Measurements from ENCODE around the gene ASAP2.

ASAP2 gene

DNA sequence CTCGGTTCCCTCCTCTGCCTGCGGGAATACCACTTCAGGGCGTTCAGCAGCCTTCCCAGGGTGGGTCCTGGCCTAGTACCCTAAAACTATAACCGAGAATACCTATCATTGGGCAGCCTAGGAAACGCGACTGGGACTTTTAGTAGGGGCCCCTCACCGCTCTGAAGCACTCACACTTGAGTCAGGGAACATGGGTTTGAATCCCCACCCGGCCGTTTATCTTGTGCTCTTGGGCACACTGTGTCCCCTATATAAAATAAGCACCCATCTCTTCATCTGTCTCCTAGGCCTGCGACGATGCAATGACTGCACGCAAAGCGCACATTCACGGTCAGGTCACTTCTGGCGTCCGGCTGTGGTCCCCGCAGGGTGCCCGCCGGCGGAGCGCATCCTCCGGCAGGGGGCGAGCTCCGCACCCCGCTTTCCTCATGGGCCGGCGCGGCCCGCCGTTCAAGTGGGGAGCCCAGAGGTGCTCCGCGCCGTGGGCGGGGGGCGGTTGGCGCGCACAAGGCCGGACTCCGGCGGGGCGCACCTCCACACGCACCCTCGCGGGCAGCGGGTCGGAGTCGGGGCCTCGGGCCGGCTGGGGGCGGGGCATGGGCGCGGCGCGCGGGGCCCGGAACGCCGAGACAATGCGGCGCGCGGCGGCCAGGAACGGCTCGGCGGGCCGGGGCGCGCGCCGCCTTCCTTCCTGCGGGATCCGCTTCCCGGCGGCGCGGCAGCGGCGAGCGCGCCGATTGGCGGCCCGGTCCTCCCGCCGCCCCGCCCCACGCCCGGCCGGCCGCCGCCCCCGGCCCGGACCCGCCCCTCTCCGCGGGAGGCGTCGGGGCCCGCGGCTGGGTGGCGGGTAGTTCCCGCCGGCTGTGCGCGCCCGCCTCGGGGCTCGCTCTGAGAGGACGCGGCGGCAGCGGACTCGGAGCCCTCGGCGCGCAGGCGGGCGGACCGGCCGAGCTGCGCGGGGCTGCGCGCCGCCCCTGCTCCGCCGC is at the start of gene ASAP2:
TSS of gene ASAP2 (plus strand) at position 850 of the 986 bp plus-strand sequence. CDS start 293 bp downstream, outside the sequence.
- ATAC-seq (replicated peaks) (peak; percentile 62 to 67), DNase-seq (no peak)
- Mint-ChIP-seq H3K27me3 (peaks cover 19 to 24% of the 10 kb centered on the region in 2 donors), H3K36me3 (no peaks in the 10 kb centered on the region), H3K9me3 (no peaks in the 10 kb centered on the region), H3K27ac (no peak within 1 kb of the TSS), H3K4me3 (peak within 1 kb of the TSS; percentile 69 to 77), H3K4me1 (peaks cover 7 to 13% of the 10 kb centered on the region in 2 donors)

DNA sequence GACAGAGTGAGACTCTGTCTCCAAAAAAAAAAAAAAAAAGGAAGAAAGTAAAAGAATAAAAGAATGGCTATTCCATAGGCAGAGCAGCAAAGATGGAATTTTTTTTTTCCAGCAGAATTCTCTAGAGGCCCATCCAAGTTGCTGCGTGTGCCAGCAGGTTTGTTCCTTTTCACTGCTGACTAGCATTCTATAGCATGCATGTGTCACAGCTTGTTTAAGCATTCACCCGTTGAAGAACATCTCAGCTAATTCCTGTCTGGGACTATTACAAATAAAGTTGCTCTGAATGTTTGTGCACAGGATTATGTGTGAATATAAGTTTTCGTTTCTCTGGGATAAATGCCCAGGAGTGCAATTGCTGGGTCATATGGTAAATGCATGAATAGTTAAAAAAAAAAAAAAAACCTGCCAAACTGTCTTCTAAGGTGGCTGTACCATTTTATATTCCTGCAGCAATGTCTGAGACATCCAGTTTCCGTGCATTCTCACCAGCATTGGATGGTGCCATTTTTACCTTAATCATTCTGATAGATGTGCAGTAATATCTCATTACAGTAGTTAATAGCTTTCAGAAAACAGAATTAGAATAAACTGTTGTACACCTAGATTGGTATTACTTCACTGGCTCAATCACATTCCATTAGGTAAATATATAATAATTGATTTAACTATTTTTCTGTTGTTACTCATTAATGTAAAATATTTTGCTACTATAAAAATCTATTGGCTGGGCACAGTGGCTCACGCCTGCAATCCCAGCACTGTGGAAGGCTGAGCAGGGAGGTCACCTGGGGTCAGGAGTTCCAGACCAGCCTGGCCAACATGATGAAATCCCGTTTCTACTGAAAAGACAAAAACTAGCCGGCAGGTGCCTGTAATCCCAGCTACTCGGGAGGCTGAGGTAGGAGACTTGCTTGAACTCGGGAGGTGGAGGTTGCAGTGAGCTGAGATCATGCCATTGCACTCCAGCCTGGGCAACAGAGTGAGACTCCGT is 47.5 kb upstream of the ASAP2 start:
- Mint-ChIP-seq H3K9me3 (peaks cover 0 to 3% of the 10 kb centered on the region in 2 donors), H3K4me3 (no peak overlapping the region), H3K4me1 (no peaks in the 10 kb centered on the region), H3K27ac (no peak overlapping the region), H3K27me3 (peaks cover 15 to 17% of the 10 kb centered on the region in 2 donors), H3K36me3 (no peaks in the 10 kb centered on the region)
- DNase-seq, result no peak
- no peak for ATAC-seq (replicated peaks)

DNA sequence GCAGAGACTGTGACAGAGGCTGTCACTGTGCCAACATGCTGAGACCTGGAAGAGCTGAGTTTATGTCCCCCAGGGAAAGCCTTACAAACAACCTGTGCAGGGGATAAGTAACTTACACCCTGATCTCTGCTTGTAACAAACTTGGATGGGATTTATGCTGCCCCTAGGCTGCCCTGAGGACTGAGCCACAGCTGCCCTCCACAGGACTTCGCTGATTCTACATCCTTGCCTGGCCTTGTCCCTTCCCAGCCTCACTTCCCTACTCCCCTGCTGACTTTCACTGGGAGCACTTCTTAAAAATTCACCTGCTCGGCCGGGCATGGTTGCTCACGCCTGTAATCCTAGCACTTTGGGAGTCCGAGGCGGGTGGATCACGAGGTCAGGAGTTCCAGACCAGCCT is 45.9 kb upstream of the ASAP2 start:
- no peak for ATAC-seq (replicated peaks)
- no peaks in the 10 kb centered on the region for H3K36me3 Mint-ChIP-seq

DNA sequence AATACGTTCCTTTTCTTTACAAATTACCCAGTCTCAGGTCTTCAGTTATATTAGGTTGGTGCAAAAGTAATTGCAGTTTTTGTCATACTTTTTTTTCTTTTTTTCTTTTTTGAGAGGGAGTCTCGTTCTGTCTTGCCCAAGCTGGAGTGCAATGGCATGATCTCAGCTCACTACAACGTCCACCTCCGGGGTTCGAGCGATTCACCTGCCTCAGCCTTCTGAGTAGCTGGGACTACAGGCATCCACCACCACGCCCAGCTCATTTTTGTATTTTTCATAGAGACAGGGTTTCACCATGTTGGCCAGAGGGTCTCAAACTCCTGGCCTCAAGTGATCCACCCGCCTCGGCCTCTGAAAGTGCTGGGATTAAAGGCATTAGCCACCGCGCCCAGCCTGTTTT is 43.8 kb upstream of the ASAP2 start:
- DNase-seq (no peak), ATAC-seq (replicated peaks) (no peak)
- H3K27me3 Mint-ChIP-seq, result no peaks in the 10 kb centered on the region
- no peaks in the 10 kb centered on the region for H3K4me1 Mint-ChIP-seq
- H3K27ac Mint-ChIP-seq, result no peak overlapping the region
- H3K4me3 Mint-ChIP-seq, result no peak overlapping the region
- no peaks in the 10 kb centered on the region for H3K36me3 Mint-ChIP-seq
- H3K9me3 Mint-ChIP-seq, result no peaks in the 10 kb centered on the region

More for the DNA sequence above, 45.9 kb upstream of the ASAP2 start:
- no peaks in the 10 kb centered on the region for H3K4me1 Mint-ChIP-seq
- DNase-seq, result no peak
- H3K4me3 Mint-ChIP-seq, result no peak overlapping the region
- no peak overlapping the region for H3K27ac Mint-ChIP-seq
- peaks cover 0 to 3% of the 10 kb centered on the region in 2 donors for H3K9me3 Mint-ChIP-seq
- peaks cover 6 to 7% of the 10 kb centered on the region in 2 donors for H3K27me3 Mint-ChIP-seq

DNA sequence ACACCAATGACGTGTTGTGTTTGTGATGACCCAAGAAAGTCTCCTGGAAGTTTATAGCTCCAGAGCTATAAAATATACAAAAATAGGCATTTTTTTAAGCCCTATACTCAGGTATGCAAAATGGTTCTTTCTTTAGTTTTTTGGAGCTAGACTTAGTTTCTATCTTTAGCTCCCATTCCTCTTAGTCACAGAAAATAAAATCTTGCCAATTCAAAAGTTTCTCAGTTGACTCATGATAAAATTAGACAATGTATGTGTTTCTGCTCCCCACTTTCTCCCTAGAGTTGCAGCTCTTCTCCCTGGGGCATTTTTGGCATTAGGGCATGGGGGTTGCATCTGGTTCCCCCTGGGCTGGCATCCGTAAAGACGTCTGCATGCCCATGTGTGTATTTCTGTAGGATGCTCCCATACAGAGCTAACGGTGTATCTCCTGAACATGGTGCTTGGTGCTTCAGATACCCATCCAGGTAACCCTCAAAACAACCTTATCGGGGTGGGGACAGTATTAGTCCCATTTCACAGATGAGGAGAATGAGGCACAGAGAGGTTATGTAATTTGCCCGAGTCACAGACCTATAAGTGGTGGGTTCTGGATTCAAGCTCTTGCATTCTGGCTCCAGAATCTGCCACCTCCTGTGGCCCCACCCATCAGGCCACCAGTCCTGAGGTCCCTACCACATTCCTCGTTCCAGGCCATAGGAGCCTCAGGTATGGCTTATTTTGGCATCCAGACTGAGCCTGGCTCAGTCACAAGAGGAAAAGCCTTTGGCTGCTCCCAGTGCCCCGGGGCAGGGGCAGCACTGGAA is 43.1 kb upstream of the ASAP2 start:
- H3K9me3 Mint-ChIP-seq, result no peaks in the 10 kb centered on the region
- no peaks in the 10 kb centered on the region for H3K27me3 Mint-ChIP-seq
- H3K27ac Mint-ChIP-seq, result no peak overlapping the region

DNA sequence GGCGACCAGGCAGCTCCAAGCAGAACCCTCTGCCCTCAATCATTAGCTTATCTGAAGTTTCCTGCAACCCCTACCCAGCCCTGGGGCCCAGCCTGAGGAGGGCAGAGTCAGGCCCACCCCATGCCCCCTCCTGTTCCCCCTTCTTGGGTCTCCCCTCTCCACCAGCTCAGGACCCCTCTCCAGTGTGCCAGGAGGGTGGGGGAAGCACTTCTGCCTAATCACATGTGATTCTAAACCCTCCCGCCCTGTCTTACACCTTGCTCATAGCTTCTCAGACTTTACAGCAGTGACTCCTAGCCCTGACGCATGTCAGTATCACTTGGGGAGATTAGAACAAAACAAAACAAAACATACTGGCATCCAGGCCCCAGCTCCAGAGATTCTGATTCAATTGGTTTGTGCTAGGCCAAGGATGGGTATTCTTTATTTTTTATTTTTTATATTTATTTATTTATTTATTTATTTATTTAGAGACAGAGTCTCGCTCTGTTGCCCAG is 42.5 kb upstream of the ASAP2 start:
- H3K4me1 Mint-ChIP-seq, result peaks cover 0 to 5% of the 10 kb centered on the region in 2 donors
- H3K36me3 Mint-ChIP-seq, result no peaks in the 10 kb centered on the region
- peaks cover 5% of the 10 kb centered on the region in 2 donors for H3K27me3 Mint-ChIP-seq
- DNase-seq, result no peak
- H3K4me3 Mint-ChIP-seq, result no peak overlapping the region
- H3K9me3 Mint-ChIP-seq, result no peaks in the 10 kb centered on the region
- no peak for ATAC-seq (replicated peaks)
- H3K27ac Mint-ChIP-seq, result no peak overlapping the region

More for the DNA sequence above, 43.1 kb upstream of the ASAP2 start:
- no peak for DNase-seq
- Mint-ChIP-seq H3K36me3 (no peaks in the 10 kb centered on the region), H3K4me1 (no peaks in the 10 kb centered on the region), H3K4me3 (no peak overlapping the region)
- ATAC-seq (replicated peaks), result no peak

DNA sequence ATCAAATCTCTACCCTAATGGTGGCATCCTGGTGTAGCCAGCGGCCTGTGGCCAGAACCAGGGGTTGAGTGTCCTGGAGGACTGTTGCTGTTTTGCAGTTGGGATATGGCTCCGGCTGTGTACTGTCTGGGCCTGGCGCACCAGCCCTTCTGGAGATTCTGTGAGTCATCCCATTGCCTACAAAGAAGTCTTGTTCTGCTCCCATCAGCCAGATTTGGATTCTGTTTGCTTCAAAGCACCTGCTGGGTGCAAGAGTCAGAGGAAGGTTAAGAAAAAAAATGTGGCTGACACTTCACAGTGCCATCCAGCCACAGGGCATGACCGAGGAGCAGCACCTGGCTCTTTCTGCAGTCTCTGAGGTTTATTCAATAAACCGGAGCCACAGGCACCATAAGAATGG is 41.0 kb upstream of the ASAP2 start:
- H3K4me1 Mint-ChIP-seq, result peaks cover 0 to 5% of the 10 kb centered on the region in 2 donors

DNA sequence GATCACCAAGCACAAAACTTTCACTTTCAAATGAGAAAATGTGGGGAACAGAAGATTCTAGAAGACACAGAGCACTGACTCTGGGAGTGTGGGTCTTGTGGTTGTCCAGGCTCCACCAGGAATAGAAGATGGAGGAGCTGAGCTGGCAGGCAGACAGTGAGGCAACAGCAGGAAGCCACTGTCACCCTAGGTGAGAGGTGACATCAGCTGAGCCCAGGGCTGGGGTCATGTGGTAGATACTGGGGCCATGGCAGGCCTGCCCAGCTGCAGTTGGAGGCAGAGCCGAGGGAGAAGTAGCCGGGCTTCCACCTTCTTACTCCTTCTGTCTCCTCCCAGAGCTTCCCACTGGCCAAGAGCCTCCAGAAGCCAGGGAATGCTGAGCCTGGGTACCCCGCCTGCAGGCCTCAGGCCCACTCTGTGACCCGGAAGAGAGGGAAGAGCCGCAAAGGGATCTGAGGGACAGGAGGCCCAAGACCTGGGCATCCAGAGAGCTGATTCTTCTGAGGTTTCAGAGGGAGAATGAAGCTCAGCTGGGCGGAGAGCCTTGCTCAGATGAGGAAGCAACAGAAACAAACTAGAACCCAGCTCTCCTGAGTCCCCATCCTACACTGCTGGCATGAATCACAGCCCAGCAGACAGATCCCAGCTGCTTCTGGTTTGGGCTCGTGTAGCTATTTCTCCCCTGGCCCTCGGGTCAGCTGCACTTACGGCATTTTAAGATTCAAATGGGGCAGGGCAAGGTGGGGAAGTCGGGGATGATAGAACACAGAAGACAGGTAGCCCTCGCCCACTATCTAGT is 39.8 kb upstream of the ASAP2 start:
- no peak for ATAC-seq (replicated peaks)

More for the DNA sequence above, 41.0 kb upstream of the ASAP2 start:
- Mint-ChIP-seq H3K27me3 (peaks cover 5 to 6% of the 10 kb centered on the region in 2 donors), H3K36me3 (no peaks in the 10 kb centered on the region), H3K27ac (peak overlapping the region; percentile 31), H3K9me3 (no peaks in the 10 kb centered on the region), H3K4me3 (no peak overlapping the region)
- DNase-seq, result no peak
- no peak for ATAC-seq (replicated peaks)

DNA sequence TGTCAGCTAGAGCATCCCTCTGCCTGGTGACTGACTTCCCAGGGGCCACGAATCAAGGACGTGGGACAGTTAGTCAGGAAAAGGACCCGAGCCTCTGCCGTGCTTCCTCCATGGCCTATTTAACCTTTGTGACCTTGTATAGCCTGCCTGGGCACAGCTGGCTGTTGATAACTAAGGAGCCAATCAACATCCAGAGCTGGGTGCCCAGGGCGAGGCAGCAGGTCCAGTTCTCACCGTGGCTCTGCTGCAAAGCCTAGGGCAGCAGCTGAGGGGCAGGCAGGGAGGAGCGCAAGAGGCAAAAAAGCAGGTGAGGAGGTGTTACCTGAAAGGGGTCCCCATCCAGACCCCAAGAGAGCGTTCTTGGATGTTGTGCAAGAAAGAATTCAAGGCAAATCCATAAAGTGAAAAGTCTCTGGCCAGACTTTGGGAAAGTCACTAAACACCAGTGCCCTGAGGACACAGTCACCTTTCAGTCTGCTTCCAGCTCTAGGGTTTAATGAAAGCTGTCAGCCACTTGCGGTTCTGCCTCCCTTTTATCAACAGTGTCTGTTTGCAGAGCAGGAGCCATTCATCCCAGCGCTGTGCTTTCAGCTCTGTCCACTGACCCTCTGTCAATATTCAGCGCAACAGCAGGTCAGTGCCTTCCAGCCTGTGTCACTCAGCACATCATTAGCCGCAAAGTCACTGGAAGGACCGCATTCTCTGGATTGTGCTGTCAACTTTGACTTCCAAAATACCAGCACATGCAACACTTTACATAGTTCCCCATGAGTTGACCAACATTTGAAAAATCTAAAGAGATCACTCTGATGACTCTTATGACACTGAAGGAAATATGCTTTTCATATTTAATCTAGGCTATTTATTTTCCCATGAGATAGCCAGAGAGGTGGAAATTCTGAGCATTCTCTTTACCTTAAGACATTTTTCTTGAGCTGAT is 38.6 kb upstream of the ASAP2 start:
- Mint-ChIP-seq H3K4me3 (no peak overlapping the region), H3K9me3 (no peaks in the 10 kb centered on the region), H3K27me3 (peaks cover 6 to 9% of the 10 kb centered on the region in 2 donors), H3K27ac (no peak overlapping the region), H3K36me3 (no peaks in the 10 kb centered on the region), H3K4me1 (peaks cover 0 to 5% of the 10 kb centered on the region in 2 donors)
- DNase-seq (no peak), ATAC-seq (replicated peaks) (no peak)

More for the DNA sequence above, 39.8 kb upstream of the ASAP2 start:
- H3K9me3 Mint-ChIP-seq, result no peaks in the 10 kb centered on the region
- no peak overlapping the region for H3K4me3 Mint-ChIP-seq
- peaks cover 0 to 5% of the 10 kb centered on the region in 2 donors for H3K4me1 Mint-ChIP-seq
- H3K36me3 Mint-ChIP-seq, result no peaks in the 10 kb centered on the region
- DNase-seq, result no peak
- peaks cover 6 to 9% of the 10 kb centered on the region in 2 donors for H3K27me3 Mint-ChIP-seq
- H3K27ac Mint-ChIP-seq, result no peak overlapping the region

DNA sequence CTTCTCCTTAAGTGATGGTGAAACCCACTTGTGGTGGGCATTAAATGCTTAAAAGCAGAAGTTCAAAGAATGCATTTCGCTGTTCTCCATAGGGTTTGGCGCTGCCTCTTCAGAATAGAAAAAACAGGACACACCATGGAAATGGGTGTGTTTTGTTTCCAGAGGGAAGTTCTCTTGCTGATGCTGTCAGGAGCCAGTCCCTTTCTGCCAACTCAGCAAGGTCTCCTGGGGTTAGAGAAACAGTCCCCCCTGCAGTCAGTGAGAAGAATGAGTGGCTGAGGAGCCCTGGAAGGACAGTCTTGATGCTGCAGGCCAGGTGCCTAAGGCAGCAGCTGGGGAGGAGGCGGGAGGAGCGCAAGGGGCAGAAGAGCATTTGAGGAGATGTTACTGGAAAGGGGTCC is 37.8 kb upstream of the ASAP2 start:
- peaks cover 0 to 5% of the 10 kb centered on the region in 2 donors for H3K4me1 Mint-ChIP-seq
- H3K9me3 Mint-ChIP-seq, result no peaks in the 10 kb centered on the region
- H3K4me3 Mint-ChIP-seq, result no peak overlapping the region
- ATAC-seq (replicated peaks) (no peak), DNase-seq (no peak)
- no peak overlapping the region for H3K27ac Mint-ChIP-seq
- H3K36me3 Mint-ChIP-seq, result no peaks in the 10 kb centered on the region
- H3K27me3 Mint-ChIP-seq, result peaks cover 6 to 9% of the 10 kb centered on the region in 2 donors

DNA sequence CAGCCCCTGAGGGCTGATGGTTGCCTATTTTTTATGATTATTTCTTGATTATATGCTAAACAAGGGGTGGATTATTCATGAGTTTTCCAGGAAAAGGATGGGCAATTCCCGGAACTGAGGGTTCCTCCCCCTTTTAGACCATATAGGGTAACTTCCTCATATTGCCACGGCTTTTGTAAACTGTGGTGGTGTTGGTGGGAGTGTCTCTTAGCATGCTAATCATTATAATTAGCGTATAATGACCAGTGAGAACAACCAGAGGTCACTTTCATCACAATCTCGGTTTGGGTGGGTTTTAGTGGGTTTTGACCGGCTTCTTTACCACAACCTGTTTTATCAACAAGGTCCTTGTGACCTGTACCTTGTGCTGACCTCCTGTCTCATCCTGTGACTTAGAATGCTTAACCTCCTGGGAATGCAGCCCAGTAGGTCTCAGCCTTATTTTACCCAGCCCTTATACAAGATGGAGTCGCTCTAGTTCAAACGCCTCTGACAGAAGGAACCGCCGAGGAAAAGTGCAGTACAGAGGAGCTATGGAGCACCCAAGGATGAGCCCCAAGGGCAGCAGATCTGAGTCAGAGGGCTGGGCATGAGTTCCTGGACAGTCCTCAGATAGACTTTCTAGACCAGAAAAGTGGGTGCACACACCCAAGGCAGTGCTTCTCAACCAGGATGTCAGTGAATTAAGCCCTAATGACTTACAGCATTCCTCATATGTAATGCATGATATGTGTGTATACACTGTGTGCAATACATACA is 37.1 kb upstream of the ASAP2 start:
- Mint-ChIP-seq H3K9me3 (no peaks in the 10 kb centered on the region), H3K36me3 (no peaks in the 10 kb centered on the region), H3K4me1 (peaks cover 0 to 5% of the 10 kb centered on the region in 2 donors), H3K27ac (no peak overlapping the region), H3K27me3 (peaks cover 6 to 9% of the 10 kb centered on the region in 2 donors), H3K4me3 (no peak overlapping the region)
- DNase-seq (no peak), ATAC-seq (replicated peaks) (no peak)

Measured in stimulated activated naive B cell treated with anti-CD40 and anti-IgM and Interleukin-4, amounts not matched to agents 10 μg/mL and 1 μg/mL and 100 μg/mL, for 72 hours (primary cell).